Panc1 (cell line): Measurements from ENCODE around the gene LMNA. TPM values are rescaled to one million over a fixed set of nuclear protein-coding genes. Genes with fewer than 3 reads are reported as not detected.
"Not testable (repeated sequence)": the region's sequence is repeated elsewhere in the genome, so short reads cannot be mapped to it uniquely, and the experiment has no call there.

Experiments
- ATAC-seq: fragments of 200-7000 bp; cut with Tn5 transposase; 2 replicates; pipeline ENCODE4 v1.9.1; 2020; ENCODE audit warnings: mild to moderate bottlenecking, moderate library complexity
- BruUV-seq: library from RNA; stranded (reverse); fragments of 400-500 nt; replicated peaks from 2 replicates; lab custom pipeline; 2021; lab: Mats Ljungman, UMichigan
- CTCF ChIA-PET: fragments of 300-600 bp; sonication (Branson Sonifier 250); formaldehyde crosslinking; loops from one replicate; lab custom pipeline; 2022; ENCODE audit warnings: antibody characterized with exemption; lab: Charles Lee
- POLR2A ChIA-PET: fragments of 300-600 bp; sonication (Branson Sonifier 250); formaldehyde crosslinking; loops from one replicate; lab custom pipeline; 2022; ENCODE audit warnings: antibody characterized with exemption; lab: Charles Lee
- DNase-seq: peaks from one replicate; pipeline ENCODE4 v3.0.0-alpha.2; 2010; ENCODE audit warnings: low read depth, low spot score
- H3K27ac ChIP-seq: 2 replicates; pipeline ENCODE4 v1.5.1; 2011; ENCODE audit warnings: mild to moderate bottlenecking, low read length, inconsistent platforms
- H3K27me3 ChIP-seq: fragments of 200-500 bp; sonication (Bioruptor generic); 2 replicates; pipeline ENCODE4 v1.6.0; 2014; ENCODE audit warnings: low read length, inconsistent platforms; ENCODE audit not compliant: control insufficient read depth, insufficient read depth
- H3K36me3 ChIP-seq: fragments of 200-500 bp; sonication (Bioruptor generic); 2 replicates; pipeline ENCODE4 v1.5.1; 2014; ENCODE audit warnings: inconsistent platforms, mild to moderate bottlenecking, low read length, moderate library complexity; ENCODE audit not compliant: control insufficient read depth, insufficient read depth
- H3K4me1 ChIP-seq: 2 replicates; pipeline ENCODE4 v1.5.1; 2011; ENCODE audit warnings: inconsistent platforms, mild to moderate bottlenecking, low read length, moderate library complexity; ENCODE audit not compliant: control insufficient read depth, insufficient read depth
- H3K4me3 ChIP-seq, 2 experiments: 2 replicates each; pipeline ENCODE4 v1.5.1; 2011 to 2012; ENCODE audit warnings: low read depth in 2 of 2, low read length in 2 of 2, mild to moderate bottlenecking in 2 of 2, inconsistent platforms in 1 of 2, moderate library complexity in 1 of 2
- H3K9me3 ChIP-seq: fragments of 200-500 bp; sonication (Bioruptor generic); 2 replicates; pipeline ENCODE4 v1.5.1; 2014; ENCODE audit warnings: low read depth, mild to moderate bottlenecking, inconsistent platforms, low read length, moderate library complexity; ENCODE audit not compliant: control insufficient read depth, insufficient read depth
- CTCF ChIP-seq: fragments of 450-650 bp; IDR thresholded peaks from 2 replicates; pipeline ENCODE4 v1.5.1; 2017; ENCODE audit warnings: mild to moderate bottlenecking
- POLR2AphosphoS5 ChIP-seq: IDR thresholded peaks from 2 replicates; pipeline ENCODE4 v1.6.1; 2012; ENCODE audit warnings: mild to moderate bottlenecking, low read depth, low read length, moderate library complexity
- SIN3A ChIP-seq: IDR thresholded peaks from 2 replicates; pipeline ENCODE4 v1.6.1; 2012; ENCODE audit warnings: low read depth, mild to moderate bottlenecking, low read length, moderate library complexity, borderline replicate concordance; ENCODE audit not compliant: insufficient read depth
- TCF7L2 ChIP-seq: IDR thresholded peaks from 2 replicates; pipeline ENCODE4 v1.6.1; 2011; ENCODE audit warnings: mild to moderate bottlenecking, low read depth, low read length, inconsistent platforms
- in situ Hi-C: cut with HindIII; loops from 2 replicates; pipeline ENCODE4 v1.10.0; 2016; ENCODE audit warnings: low sequenced_read_pairs, low pct_unique_long_range_greater_than_20kb
- intact Hi-C: fragments of 100-400 bp; cut with micrococcal nuclease; formaldehyde crosslinking; loops from one replicate; pipeline ENCODE4 v1.10.0; 2022; ENCODE audit not compliant: unreplicated experiment
- total RNA-seq: library from RNA; stranded (reverse); gene quantifications from one replicate; pipeline ENCODE4 v1.2.1, GENCODE V29; 2021; ENCODE audit not compliant: unreplicated experiment
- TF ChIP-seq, protein P1 (sequence below), 2 experiments: IDR thresholded peaks; 2 replicates each; pipeline ENCODE4 v1.6.1; 2011 to 2012; ENCODE audit warnings: low read depth in 2 of 2, control low read depth in 1 of 2, low read length in 1 of 2, mild to moderate bottlenecking in 1 of 2, moderate library complexity in 1 of 2; ENCODE audit not compliant: insufficient read depth in 1 of 2

Gene LMNA
- total RNA-seq, 1 experiment from 2014 or later = 691 TPM

- Histone ChIP-seq H3K36me3 (no peaks in the 10 kb centered on the region), H3K4me1 (no peaks in the 10 kb centered on the region), H3K27me3 (no peaks in the 10 kb centered on the region), H3K27ac (peak overlapping the region; percentile 36; the same call in 1 of the 2 replicates), H3K4me3 (no peak overlapping the region), H3K9me3 (no peaks in the 10 kb centered on the region)
- BruUV-seq = no TSS peak
- TF ChIP-seq TCF7L2 = no peak
- TF ChIP-seq, protein P1, sequence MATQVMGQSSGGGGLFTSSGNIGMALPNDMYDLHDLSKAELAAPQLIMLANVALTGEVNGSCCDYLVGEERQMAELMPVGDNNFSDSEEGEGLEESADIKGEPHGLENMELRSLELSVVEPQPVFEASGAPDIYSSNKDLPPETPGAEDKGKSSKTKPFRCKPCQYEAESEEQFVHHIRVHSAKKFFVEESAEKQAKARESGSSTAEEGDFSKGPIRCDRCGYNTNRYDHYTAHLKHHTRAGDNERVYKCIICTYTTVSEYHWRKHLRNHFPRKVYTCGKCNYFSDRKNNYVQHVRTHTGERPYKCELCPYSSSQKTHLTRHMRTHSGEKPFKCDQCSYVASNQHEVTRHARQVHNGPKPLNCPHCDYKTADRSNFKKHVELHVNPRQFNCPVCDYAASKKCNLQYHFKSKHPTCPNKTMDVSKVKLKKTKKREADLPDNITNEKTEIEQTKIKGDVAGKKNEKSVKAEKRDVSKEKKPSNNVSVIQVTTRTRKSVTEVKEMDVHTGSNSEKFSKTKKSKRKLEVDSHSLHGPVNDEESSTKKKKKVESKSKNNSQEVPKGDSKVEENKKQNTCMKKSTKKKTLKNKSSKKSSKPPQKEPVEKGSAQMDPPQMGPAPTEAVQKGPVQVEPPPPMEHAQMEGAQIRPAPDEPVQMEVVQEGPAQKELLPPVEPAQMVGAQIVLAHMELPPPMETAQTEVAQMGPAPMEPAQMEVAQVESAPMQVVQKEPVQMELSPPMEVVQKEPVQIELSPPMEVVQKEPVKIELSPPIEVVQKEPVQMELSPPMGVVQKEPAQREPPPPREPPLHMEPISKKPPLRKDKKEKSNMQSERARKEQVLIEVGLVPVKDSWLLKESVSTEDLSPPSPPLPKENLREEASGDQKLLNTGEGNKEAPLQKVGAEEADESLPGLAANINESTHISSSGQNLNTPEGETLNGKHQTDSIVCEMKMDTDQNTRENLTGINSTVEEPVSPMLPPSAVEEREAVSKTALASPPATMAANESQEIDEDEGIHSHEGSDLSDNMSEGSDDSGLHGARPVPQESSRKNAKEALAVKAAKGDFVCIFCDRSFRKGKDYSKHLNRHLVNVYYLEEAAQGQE (IDR thresholded peaks at IDR 0.05; ENCODE audit: insufficient read depth in 1 of 2, low read depth in 2 of 2, low read length in 1 of 2) = no peak
- no peak for TF ChIP-seq SIN3A
- TF ChIP-seq CTCF = no peak
- TF ChIP-seq POLR2AphosphoS5 = no peak
- ChIA-PET POLR2A (no interaction called here), CTCF (no interaction called here)
- DNase-seq (no peak), ATAC-seq (no peak)
- intact Hi-C loops (no loop called here), in situ Hi-C loops (no loop called here)
Observed at GRCh38 chr1:156069490-156070455, 44.7 kb upstream of the LMNA start.

- no peaks in the 10 kb centered on the region for H3K9me3 ChIP-seq
- CTCF ChIA-PET = no interaction called here
- no peaks in the 10 kb centered on the region for H3K36me3 ChIP-seq
- BruUV-seq = no TSS peak
- intact Hi-C loops = no loop called here
- no peak for TF ChIP-seq CTCF
- TF ChIP-seq, protein P1 (IDR thresholded peaks at IDR 0.05; ENCODE audit: insufficient read depth in 1 of 2, low read depth in 2 of 2, low read length in 1 of 2) = no peak
- no peak for TF ChIP-seq SIN3A
- TF ChIP-seq POLR2AphosphoS5 = no peak
- no peak for TF ChIP-seq TCF7L2
- no peak for ATAC-seq
- H3K4me1 ChIP-seq = peaks cover 1% of the 10 kb centered on the region; the same call in 1 of the 2 replicates
- in situ Hi-C loops = no loop called here
- peak overlapping the region; percentile 36; the same call in 1 of the 2 replicates for H3K27ac ChIP-seq
- H3K27me3 ChIP-seq = no peaks in the 10 kb centered on the region
- no peak for DNase-seq
- POLR2A ChIA-PET = no interaction called here
- H3K4me3 ChIP-seq = no peak overlapping the region
Observed at GRCh38 chr1:156070548-156070947, 44.0 kb upstream of the LMNA start.

- H3K4me1 ChIP-seq, BruUV-seq, H3K27ac ChIP-seq, H3K9me3 ChIP-seq, DNase-seq, H3K36me3 ChIP-seq, H3K4me3 ChIP-seq, ATAC-seq, H3K27me3 ChIP-seq, intact Hi-C loops, POLR2A ChIA-PET, in situ Hi-C loops: not testable (repeated sequence)
- CTCF ChIA-PET = interaction anchor here (0.6 to 0.7 kb wide), 2 partner anchors 13 to 154 kb away, joined by 3 read pairs; no protein-coding TSS in a partner anchor
Observed at GRCh38 chr1:156071332-156071816, 43.1 kb upstream of the LMNA start.
